GM12878 (cell line): Measurements from ENCODE around the gene DHRS1.

Source experiments
- CBFB ChIP-seq: IDR thresholded peaks from 2 replicates; pipeline ENCODE4 v1.6.1; 2016; ENCODE audit warnings: antibody characterized with exemption, low read depth
- CBX3 ChIP-seq: fragments of 200-600 bp; sonication (generic); IDR thresholded peaks from 2 replicates; pipeline ENCODE4 v1.6.1; 2016; ENCODE audit warnings: low read depth, borderline replicate concordance
- CHD2 ChIP-seq: IDR thresholded peaks from 2 replicates; pipeline ENCODE4 v1.6.1; 2011; ENCODE audit warnings: low read depth, low read length, improper control_type of control experiment, borderline replicate concordance
- CTCF ChIP-seq, 3 experiments: IDR thresholded peaks in 2 of 3; conservative IDR thresholded peaks in 1 of 3; 2 replicates each; pipeline ENCODE4 v1.5.1; 2011; ENCODE audit warnings: low read depth in 3 of 3, low read length in 3 of 3, mild to moderate bottlenecking in 3 of 3, control low read depth in 2 of 3, moderate library complexity in 2 of 3, inconsistent platforms in 1 of 3, mixed read lengths in 1 of 3; ENCODE audit not compliant: control insufficient read depth in 2 of 3, insufficient read depth in 1 of 3; ENCODE audit errors: extremely low read depth in 1 of 3
- ESRRA ChIP-seq: IDR thresholded peaks from 2 replicates; pipeline ENCODE4 v1.6.1; 2012; ENCODE audit warnings: mild to moderate bottlenecking, low read length, improper control_type of control experiment
- RFX5 ChIP-seq: IDR thresholded peaks from 2 replicates; pipeline ENCODE4 v1.6.1; 2011; ENCODE audit warnings: low read depth, low read length, improper control_type of control experiment
- SREBF2 ChIP-seq: IDR thresholded peaks from 2 replicates; pipeline ENCODE4 v1.6.1; 2012; ENCODE audit warnings: mild to moderate bottlenecking, low read length
- SRF ChIP-seq, 2 experiments: IDR thresholded peaks; 2 replicates each; pipeline ENCODE4 v1.6.1; 2011; ENCODE audit warnings: low read depth in 2 of 2, low read length in 2 of 2, mild to moderate bottlenecking in 1 of 2, moderate library complexity in 1 of 2
- ZBED1 ChIP-seq: IDR thresholded peaks from 2 replicates; pipeline ENCODE4 v1.6.1; 2016; ENCODE audit warnings: borderline replicate concordance

DNA sequence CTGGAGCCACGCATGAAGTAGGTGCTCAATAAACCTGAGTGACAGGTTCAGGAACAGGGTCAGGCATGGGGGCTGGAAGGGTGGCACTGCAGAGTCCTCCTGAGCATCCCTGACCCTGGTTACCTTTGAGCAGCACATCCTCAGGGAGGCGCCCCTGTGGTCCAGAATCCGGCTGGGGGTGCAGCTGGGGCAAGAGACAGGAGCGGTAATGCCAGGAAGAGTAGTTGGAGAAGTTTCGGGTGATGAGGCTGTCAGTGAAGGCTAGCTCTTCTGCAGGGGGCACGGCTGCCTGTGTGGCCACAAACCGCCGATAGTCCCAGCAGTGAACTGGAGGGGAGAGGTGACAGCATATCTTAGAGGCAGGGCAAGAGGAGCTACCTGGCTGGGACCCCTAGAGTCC is 30.2 kb downstream of the DHRS1 start:
- TF ChIP-seq CTCF (IDR thresholded peaks at IDR 0.05 in 2 of 3, conservative IDR thresholded peaks at IDR 0.05 in 1 of 3; ENCODE audit: control insufficient read depth in 2 of 3, extremely low read depth in 1 of 3, insufficient read depth in 1 of 3, low read depth in 3 of 3, low read length in 3 of 3) (no peak), SREBF2 (no peak), CBX3 (no peak), ZBED1 (no peak), RFX5 (no peak), SRF (IDR thresholded peaks at IDR 0.05; ENCODE audit: low read depth in 2 of 2, low read length in 2 of 2) (no peak), CBFB (no peak), CHD2 (no peak), ESRRA (no peak)
